Heart left ventricle (tissue), 13 donors: ENCODE results near the gene CYP11A1.

ENCODE experiments used
- CTCF ChIP-seq, 12 donors: fragments of 200-600 bp; sonication (generic) in 4 of 12; IDR thresholded peaks; one replicate each; pipeline versions ENCODE4 v1.5.0 to v1.8.0; 2018 to 2022; ENCODE audit warnings: antibody characterized with exemption in 12 of 12, mild to moderate bottlenecking in 5 of 12
- POLR2A ChIP-seq, 2 donors: fragments of 450-650 bp; IDR thresholded peaks; one replicate each; pipeline ENCODE4 v1.6.1; 2017; ENCODE audit warnings: antibody characterized with exemption in 2 of 2, mild to moderate bottlenecking in 2 of 2, moderate library complexity in 2 of 2
- donor health status: ischemic (EF 13 %, LVEDD 7.1; RV severe dilation, severe dysfunction).
- donor health status: DM: no; HTN: yes; CAD: no.
- donor health status: DM: no; HTN: no; CAD: no.
- donor health status: ischemic (EF 25% LVEDD 6.9; RV normal size, moderate dysfunction).
- donor health status: ischemic (EF 25% LVEDD 5.7; RV mildly dilated, moderate dysfunction).
- donor health status: ischemic (EF 35%, LVEDD 5.7; RV mildly dilated, moderate dysfunction).
- donor health status: nonischemic (EF 11% LVEDD 7.7; RV severe dilation, severe dysfunction).
- donor health status: DM: yes; HTN: yes; CAD: no.
- donor health status: PGD.
- donor health status: ischemic (EF 29% LVEDD 5.4; RV normal size, mild dysfunction).
- donor health status: nonischemic (EF 23%, LVEDD 6.1; RV moderate dilation, normal function).

- no peak for TF ChIP-seq POLR2A (IDR thresholded peaks at IDR 0.05)
- TF ChIP-seq CTCF (IDR thresholded peaks at IDR 0.05) = no peak
These were observed 39.7 kb upstream of the CYP11A1 start for GRCh38 chr15:74406992-74407705.
